Hepatocyte (in vitro differentiated cells): ENCODE data around the gene SHISAL2A. TPM values are rescaled to one million over a fixed set of nuclear protein-coding genes. Genes with fewer than 3 reads are reported as not detected.

ENCODE experiments used
- DNase-seq: peaks from one replicate; pipeline ENCODE4 v3.0.0-alpha.2; 2016; ENCODE audit warnings: low spot score
- H2AFZ ChIP-seq: fragments of 200-600 bp; sonication (generic); 2 replicates; pipeline ENCODE4 v1.6.0; 2016; ENCODE audit warnings: antibody characterized with exemption, mild to moderate bottlenecking
- H3K27ac ChIP-seq: fragments of 200-600 bp; sonication (generic); 2 replicates; pipeline ENCODE4 v1.5.1; 2016; ENCODE audit warnings: mild to moderate bottlenecking
- H3K27me3 ChIP-seq: fragments of 200-600 bp; sonication (generic); 2 replicates; pipeline ENCODE4 v1.6.1; 2016
- H3K36me3 ChIP-seq: fragments of 200-600 bp; sonication (generic); replicated peaks from 2 replicates; pipeline ENCODE4 v1.5.1; 2016; ENCODE audit warnings: low read depth; ENCODE audit not compliant: insufficient read depth
- H3K4me1 ChIP-seq: fragments of 200-600 bp; sonication (generic); 2 replicates; pipeline ENCODE4 v1.5.1; 2016; ENCODE audit warnings: mild to moderate bottlenecking, moderate library complexity; ENCODE audit not compliant: insufficient read depth
- H3K4me2 ChIP-seq: fragments of 200-600 bp; sonication (generic); 2 replicates; pipeline ENCODE4 v1.6.0; 2016
- H3K4me3 ChIP-seq: fragments of 200-600 bp; sonication (generic); 2 replicates; pipeline ENCODE4 v1.5.1; 2016; ENCODE audit warnings: mild to moderate bottlenecking
- H3K79me2 ChIP-seq: fragments of 200-600 bp; sonication (generic); 2 replicates; pipeline ENCODE4 v1.6.0; 2017; ENCODE audit warnings: mild to moderate bottlenecking
- H3K9me2 ChIP-seq: fragments of 200-600 bp; sonication (generic); replicated peaks from 2 replicates; pipeline ENCODE4 v1.6.0; 2017; ENCODE audit warnings: mild to moderate bottlenecking; ENCODE audit not compliant: insufficient read depth
- H3K9me3 ChIP-seq: fragments of 200-600 bp; sonication (generic); 2 replicates; pipeline ENCODE4 v1.5.1; 2016; ENCODE audit warnings: low read depth, mild to moderate bottlenecking
- H4K20me1 ChIP-seq: fragments of 200-600 bp; sonication (generic); 2 replicates; pipeline ENCODE4 v1.6.0; 2016; ENCODE audit warnings: mild to moderate bottlenecking; ENCODE audit not compliant: insufficient read depth, poor library complexity, severe bottlenecking
- CTCF ChIP-seq: fragments of 200-600 bp; sonication (generic); IDR thresholded peaks from 2 replicates; pipeline ENCODE4 v1.5.1; 2016; ENCODE audit warnings: antibody characterized with exemption, mild to moderate bottlenecking; ENCODE audit not compliant: poor library complexity
- EZH2 ChIP-seq: fragments of 200-600 bp; sonication (generic); IDR thresholded peaks from 2 replicates; pipeline ENCODE4 v1.6.1; 2016; ENCODE audit warnings: antibody characterized with exemption, mild to moderate bottlenecking, borderline replicate concordance
- EZH2phosphoT487 ChIP-seq: fragments of 200-600 bp; sonication (generic); IDR thresholded peaks from one replicate; pipeline ENCODE4 v1.6.1; 2018; ENCODE audit warnings: antibody characterized with exemption, mild to moderate bottlenecking, low read depth, moderate library complexity; ENCODE audit not compliant: unreplicated experiment, severe bottlenecking
- WGBS: methylation state at CpG from one replicate; pipeline ENCODE4 v1.1.6; 2016; ENCODE audit warnings: low lambda C conversion rate; ENCODE audit errors: missing lambda C conversion rate; 5-methylcytosine and 5-hydroxymethylcytosine counted together
- polyA plus RNA-seq: library from polyadenylated mRNA; unstranded; fragments of >200 nt; fragmentation: Nextera tagmentation; extraction: Ambion mirVana; gene quantifications from 2 replicates; pipeline ENCODE4 v1.2.1, GENCODE V29; 2016
- total RNA-seq: library from RNA; depleted of rRNA; stranded (reverse); fragments of >200 nt; gene quantifications from 2 replicates; pipeline ENCODE4 v1.2.3, GENCODE V29; 2014

SHISAL2A gene
- total and polyA plus RNA-seq, 2 experiments from 2014 or later = 0.47 to 0.89 TPM

GRCh38 chr1:52628614-52629324 is 4.2 kb upstream of the SHISAL2A start:
- H4K20me1 ChIP-seq = no peaks in the 10 kb centered on the region
- WGBS = 53% methylated on average over 8 of the region's 8 CpGs

GRCh38 chr1:52629325-52629643 is 3.7 kb upstream of the SHISAL2A start:
- Histone ChIP-seq H3K4me2 (no peak overlapping the region), H3K27ac (no peak overlapping the region), H2AFZ (no peak overlapping the region), H3K27me3 (peaks cover 18% of the 10 kb centered on the region), H3K79me2 (no peaks in the 10 kb centered on the region), H3K9me2 (no peaks in the 10 kb centered on the region), H4K20me1 (no peaks in the 10 kb centered on the region), H3K4me3 (no peak overlapping the region), H3K4me1 (peaks cover 9% of the 10 kb centered on the region), H3K9me3 (no peaks in the 10 kb centered on the region), H3K36me3 (no peaks in the 10 kb centered on the region)
- 58% methylated on average over 7 of the region's 7 CpGs for WGBS
- TF ChIP-seq EZH2phosphoT487 = no peak
- DNase-seq = no peak

More at GRCh38 chr1:52628614-52629324, 4.2 kb upstream of the SHISAL2A start:
- H2AFZ ChIP-seq = no peak overlapping the region
- no peaks in the 10 kb centered on the region for H3K36me3 ChIP-seq
- no peak for TF ChIP-seq CTCF
- TF ChIP-seq EZH2 = no peak
- no peak for TF ChIP-seq EZH2phosphoT487
- no peak overlapping the region for H3K4me3 ChIP-seq
- H3K27me3 ChIP-seq = peaks cover 14% of the 10 kb centered on the region
- H3K27ac ChIP-seq = no peak overlapping the region
- no peak for DNase-seq
- H3K9me2 ChIP-seq = no peaks in the 10 kb centered on the region
- H3K79me2 ChIP-seq = no peaks in the 10 kb centered on the region
- no peaks in the 10 kb centered on the region for H3K9me3 ChIP-seq
- peaks cover 9% of the 10 kb centered on the region for H3K4me1 ChIP-seq
- no peak overlapping the region for H3K4me2 ChIP-seq

GRCh38 chr1:52629667-52630066 is 3.3 kb upstream of the SHISAL2A start:
- Histone ChIP-seq H2AFZ (no peak overlapping the region), H3K27me3 (peaks cover 18% of the 10 kb centered on the region), H3K27ac (no peak overlapping the region), H4K20me1 (no peaks in the 10 kb centered on the region), H3K36me3 (no peaks in the 10 kb centered on the region), H3K4me2 (no peak overlapping the region), H3K4me1 (peaks cover 9% of the 10 kb centered on the region), H3K4me3 (no peak overlapping the region), H3K9me3 (no peaks in the 10 kb centered on the region), H3K79me2 (no peaks in the 10 kb centered on the region), H3K9me2 (no peaks in the 10 kb centered on the region)
- DNase-seq = no peak
- no peak for TF ChIP-seq EZH2
- no peak for TF ChIP-seq CTCF
- TF ChIP-seq EZH2phosphoT487 = no peak
- 98% methylated on average over 2 of the region's 2 CpGs for WGBS

GRCh38 chr1:52631759-52632331 is 1.1 kb upstream of the SHISAL2A start:
- H3K4me1 ChIP-seq = peaks cover 20% of the 10 kb centered on the region
- H3K9me2 ChIP-seq = no peaks in the 10 kb centered on the region
- H3K36me3 ChIP-seq = no peaks in the 10 kb centered on the region
- H3K4me3 ChIP-seq = no peak overlapping the region
- peak overlapping the region; percentile 17 for H3K4me2 ChIP-seq
- no peaks in the 10 kb centered on the region for H4K20me1 ChIP-seq
- H3K27ac ChIP-seq = peak overlapping the region; percentile 26
- DNase-seq = peak; percentile 46
- H3K79me2 ChIP-seq = no peaks in the 10 kb centered on the region
- peaks cover 18% of the 10 kb centered on the region for H3K27me3 ChIP-seq
- no peak overlapping the region for H2AFZ ChIP-seq
- 78% methylated on average over 8 of the region's 8 CpGs for WGBS
- no peaks in the 10 kb centered on the region for H3K9me3 ChIP-seq
- TF ChIP-seq EZH2 (no peak), EZH2phosphoT487 (no peak), CTCF (no peak)
